Ascending aorta (tissue), 2 donors: Measurements from ENCODE around the gene HMOX2. TPM values are rescaled to one million over a fixed set of nuclear protein-coding genes. Genes with fewer than 3 reads are reported as not detected.

ENCODE experiments used
- DNase-seq, 2 donors: peaks; one replicate each; pipeline ENCODE4 v3.0.0-alpha.2; 2019; ENCODE audit warnings: low spot score in 2 of 2
- H3K27ac ChIP-seq, 2 donors: fragments of 200-600 bp; sonication (generic); one replicate each; pipeline ENCODE4 v1.5.1; 2016 to 2017; ENCODE audit warnings: mild to moderate bottlenecking in 1 of 2
- H3K27me3 ChIP-seq: fragments of 200-600 bp; sonication (generic); one replicate; pipeline ENCODE4 v1.5.1; 2017
- H3K36me3 ChIP-seq, 2 donors: fragments of 200-600 bp; sonication (generic); one replicate each; pipeline ENCODE4 v1.5.1; 2016
- H3K4me1 ChIP-seq, 2 donors: fragments of 200-600 bp; sonication (generic); one replicate each; pipeline ENCODE4 v1.5.1; 2016 to 2017; ENCODE audit warnings: mild to moderate bottlenecking in 1 of 2
- H3K4me3 ChIP-seq, 2 donors: fragments of 200-600 bp; sonication (generic); one replicate each; pipeline ENCODE4 v1.5.1; 2016 to 2017; ENCODE audit warnings: mild to moderate bottlenecking in 1 of 2
- H3K9me3 ChIP-seq, 2 donors: fragments of 200-600 bp; sonication (generic); one replicate each; pipeline ENCODE4 v1.5.1; 2016
- intact Hi-C: fragments of 100-400 bp; cut with DNase I; formaldehyde crosslinking; loops from one replicate; pipeline ENCODE4 v1.15.1; 2023
- total RNA-seq: library from RNA; depleted of rRNA; stranded (reverse); fragments of >200 nt; gene quantifications from one replicate; pipeline ENCODE4 v1.1.0, GENCODE V29; 2016
- TF ChIP-seq, protein P1 (sequence below), 3 experiments: fragments of 200-600 bp in 2 of 3; fragments of 450-650 bp in 1 of 3; sonication (generic) in 2 of 3; IDR thresholded peaks; one replicate each; pipeline ENCODE4 v1.5.1; 2016 to 2019; ENCODE audit warnings: antibody characterized with exemption in 3 of 3, mild to moderate bottlenecking in 1 of 3, moderate library complexity in 1 of 3

The HMOX2 gene
- total RNA-seq, 1 donor from 2014 or later = 36.7 TPM

DNA sequence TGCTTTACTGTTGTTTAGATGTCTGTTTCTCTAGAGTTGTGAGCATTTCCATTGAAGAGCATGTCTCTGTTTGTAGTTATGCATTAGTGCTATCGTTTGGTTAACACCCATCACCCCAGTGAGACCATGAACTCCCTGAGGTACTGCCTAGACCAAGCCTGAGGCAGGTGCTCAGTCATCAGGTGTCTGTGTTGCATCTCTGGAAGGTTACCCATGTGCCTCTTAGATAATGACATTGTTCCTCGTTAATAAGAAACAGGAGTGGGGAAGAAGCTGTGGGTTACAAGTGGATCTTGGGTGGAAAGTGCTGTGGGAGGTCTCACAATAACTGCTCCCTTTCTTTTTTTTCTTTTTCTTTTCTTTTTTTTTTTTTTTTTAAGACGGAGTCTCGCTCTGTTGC, 32.2 kb upstream of the HMOX2 start:
- TF ChIP-seq, protein P1, sequence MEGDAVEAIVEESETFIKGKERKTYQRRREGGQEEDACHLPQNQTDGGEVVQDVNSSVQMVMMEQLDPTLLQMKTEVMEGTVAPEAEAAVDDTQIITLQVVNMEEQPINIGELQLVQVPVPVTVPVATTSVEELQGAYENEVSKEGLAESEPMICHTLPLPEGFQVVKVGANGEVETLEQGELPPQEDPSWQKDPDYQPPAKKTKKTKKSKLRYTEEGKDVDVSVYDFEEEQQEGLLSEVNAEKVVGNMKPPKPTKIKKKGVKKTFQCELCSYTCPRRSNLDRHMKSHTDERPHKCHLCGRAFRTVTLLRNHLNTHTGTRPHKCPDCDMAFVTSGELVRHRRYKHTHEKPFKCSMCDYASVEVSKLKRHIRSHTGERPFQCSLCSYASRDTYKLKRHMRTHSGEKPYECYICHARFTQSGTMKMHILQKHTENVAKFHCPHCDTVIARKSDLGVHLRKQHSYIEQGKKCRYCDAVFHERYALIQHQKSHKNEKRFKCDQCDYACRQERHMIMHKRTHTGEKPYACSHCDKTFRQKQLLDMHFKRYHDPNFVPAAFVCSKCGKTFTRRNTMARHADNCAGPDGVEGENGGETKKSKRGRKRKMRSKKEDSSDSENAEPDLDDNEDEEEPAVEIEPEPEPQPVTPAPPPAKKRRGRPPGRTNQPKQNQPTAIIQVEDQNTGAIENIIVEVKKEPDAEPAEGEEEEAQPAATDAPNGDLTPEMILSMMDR (IDR thresholded peaks at IDR 0.05) = no peak
- intact Hi-C loops = no loop called here
- Histone ChIP-seq H3K9me3 (no peaks in the 10 kb centered on the region), H3K4me3 (no peak overlapping the region), H3K27me3 (no peaks in the 10 kb centered on the region), H3K36me3 (peaks cover 93 to 99% of the 10 kb centered on the region in 2 donors), H3K4me1 (no peaks in the 10 kb centered on the region), H3K27ac (no peak overlapping the region)
- no peak for DNase-seq

DNA sequence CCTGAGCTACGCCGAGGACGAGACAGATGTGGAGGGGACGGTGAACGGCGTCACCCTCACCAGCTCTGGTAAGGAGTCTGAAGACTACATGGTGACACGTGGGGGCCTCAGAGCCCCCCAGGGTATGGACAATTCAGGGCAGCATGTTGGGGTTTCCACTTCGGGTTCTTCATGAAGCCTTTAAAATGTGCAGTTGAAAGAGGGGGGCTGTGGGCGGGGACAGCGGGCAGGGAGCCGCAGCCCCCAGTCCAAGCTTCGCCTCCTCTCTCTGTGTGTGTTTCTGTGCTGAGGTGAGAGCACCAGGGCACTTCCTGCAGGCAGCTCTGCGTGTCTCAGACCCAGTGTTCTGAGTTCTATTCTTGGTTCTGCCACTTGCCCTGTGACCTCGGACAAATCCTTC, 25.8 kb upstream of the HMOX2 start:
- Histone ChIP-seq H3K4me3 (no peak overlapping the region), H3K27me3 (no peaks in the 10 kb centered on the region), H3K36me3 (peaks cover 73 to 87% of the 10 kb centered on the region in 2 donors), H3K27ac (no peak overlapping the region), H3K9me3 (no peaks in the 10 kb centered on the region), H3K4me1 (no peaks in the 10 kb centered on the region)
- intact Hi-C loops = no loop called here
- no peak for DNase-seq
- TF ChIP-seq, protein P1 (IDR thresholded peaks at IDR 0.05) = no peak

DNA sequence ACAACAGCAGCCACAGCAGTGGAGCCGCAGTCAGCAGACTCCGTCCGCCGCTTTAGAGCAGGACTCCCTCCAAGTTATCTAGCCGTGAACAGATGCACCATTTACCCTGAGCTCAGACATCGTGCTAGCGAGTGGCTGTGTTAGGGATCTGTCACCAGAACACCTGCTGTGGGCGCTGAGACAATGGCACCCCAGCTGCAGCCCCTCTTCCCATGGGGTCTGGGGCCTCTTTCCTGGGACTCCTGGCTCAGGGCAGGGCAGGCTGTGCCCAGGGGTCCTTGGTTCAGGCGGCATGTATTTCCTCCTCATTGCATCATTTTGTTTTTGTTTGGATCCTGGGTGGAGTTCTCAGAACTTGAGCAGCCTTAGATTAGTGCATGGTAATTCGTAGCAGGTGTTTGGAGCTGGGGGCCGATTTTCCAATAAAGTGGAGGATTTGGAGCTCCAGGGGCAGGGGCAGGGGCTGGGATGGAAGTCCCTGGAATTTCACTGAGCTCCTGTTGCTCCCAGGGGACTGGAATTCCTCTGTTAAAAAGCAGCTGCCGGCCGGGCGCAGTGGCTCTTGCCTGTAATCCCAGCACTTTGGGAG, 25.2 kb upstream of the HMOX2 start:
- Histone ChIP-seq H3K9me3 (no peaks in the 10 kb centered on the region), H3K36me3 (peaks cover 77 to 87% of the 10 kb centered on the region in 2 donors), H3K27me3 (no peaks in the 10 kb centered on the region), H3K4me3 (no peak overlapping the region), H3K4me1 (no peaks in the 10 kb centered on the region), H3K27ac (no peak overlapping the region)
- intact Hi-C loops = no loop called here
- TF ChIP-seq, protein P1 (IDR thresholded peaks at IDR 0.05) = no peak
- no peak for DNase-seq

DNA sequence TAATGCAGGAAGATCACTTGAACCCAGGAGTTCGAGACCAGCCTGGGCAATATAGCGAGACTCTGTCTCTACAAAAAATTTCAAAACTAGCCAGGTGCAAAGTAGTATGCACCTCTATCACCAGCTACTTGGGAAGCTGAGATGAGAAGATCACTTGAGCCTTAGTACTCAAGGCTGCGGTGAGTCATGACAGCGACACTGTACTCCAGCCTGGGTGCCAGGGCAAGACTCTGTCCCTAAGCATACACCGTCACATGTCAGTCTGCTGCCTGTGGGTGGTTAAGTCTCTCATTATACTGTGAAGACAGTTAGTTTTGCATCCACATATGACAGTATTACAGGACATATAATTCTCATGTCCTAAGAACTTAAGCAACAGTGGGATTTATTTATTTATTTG, 23.5 kb upstream of the HMOX2 start:
- Histone ChIP-seq H3K27ac (no peak overlapping the region), H3K36me3 (peaks cover 66 to 87% of the 10 kb centered on the region in 2 donors)

DNA sequence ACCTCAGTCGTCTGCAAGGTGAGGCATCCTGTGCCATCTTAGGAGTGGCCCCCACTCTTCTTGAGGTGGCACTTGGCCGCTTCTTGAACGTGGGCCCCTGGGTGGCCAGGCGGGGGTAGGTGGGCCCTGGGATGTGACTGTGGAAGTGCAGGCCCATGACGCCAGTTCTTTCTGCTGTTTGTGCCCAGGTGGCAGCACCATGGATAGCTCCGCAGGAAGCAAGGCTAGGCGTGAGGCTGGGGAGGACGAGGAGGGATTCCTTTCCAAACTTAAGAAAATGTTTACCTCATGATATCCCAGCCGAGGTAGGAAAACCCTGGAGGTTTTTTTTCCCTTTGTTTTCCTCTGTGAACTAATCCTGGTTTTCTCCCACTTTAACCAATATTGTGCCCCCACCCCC, 21.6 kb upstream of the HMOX2 start:
- Histone ChIP-seq H3K27ac (no peak overlapping the region), H3K27me3 (no peaks in the 10 kb centered on the region), H3K4me1 (no peaks in the 10 kb centered on the region), H3K4me3 (no peak overlapping the region), H3K36me3 (peaks cover 46 to 79% of the 10 kb centered on the region in 2 donors), H3K9me3 (no peaks in the 10 kb centered on the region)
- DNase-seq = no peak
- TF ChIP-seq, protein P1 (IDR thresholded peaks at IDR 0.05) = no peak
- intact Hi-C loops = no loop called here

More for the DNA sequence above, 23.5 kb upstream of the HMOX2 start:
- no peaks in the 10 kb centered on the region for H3K27me3 ChIP-seq
- H3K4me1 ChIP-seq = no peaks in the 10 kb centered on the region
- intact Hi-C loops = no loop called here
- no peak for DNase-seq
- H3K4me3 ChIP-seq = no peak overlapping the region
- no peaks in the 10 kb centered on the region for H3K9me3 ChIP-seq
- TF ChIP-seq, protein P1 (IDR thresholded peaks at IDR 0.05) = no peak

DNA sequence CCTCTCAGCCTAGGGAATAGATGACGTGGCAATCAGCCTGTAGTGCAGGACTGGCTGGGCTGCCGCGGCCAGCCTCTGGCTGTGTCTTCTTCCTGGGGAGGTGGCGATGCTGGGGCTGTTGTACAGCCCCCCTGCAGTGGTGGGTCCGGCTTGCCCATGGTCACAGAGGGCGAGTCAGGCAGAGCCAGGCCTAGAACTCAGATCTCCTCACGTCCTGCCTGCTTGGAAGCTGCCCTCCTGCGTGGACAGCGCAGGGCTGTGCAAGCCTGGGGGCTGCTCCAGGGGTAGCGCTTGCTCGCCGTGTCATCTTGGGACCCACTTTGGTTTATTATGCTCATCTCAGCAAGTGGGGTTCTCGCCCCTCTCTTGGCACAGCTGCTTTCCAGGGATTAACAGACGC, 21.1 kb upstream of the HMOX2 start:
- intact Hi-C loops = no loop called here
- Histone ChIP-seq H3K4me1 (no peaks in the 10 kb centered on the region), H3K4me3 (no peak overlapping the region), H3K27me3 (no peaks in the 10 kb centered on the region), H3K27ac (no peak overlapping the region), H3K9me3 (no peaks in the 10 kb centered on the region), H3K36me3 (peaks cover 41 to 78% of the 10 kb centered on the region in 2 donors)
- TF ChIP-seq, protein P1 (IDR thresholded peaks at IDR 0.05) = no peak
- no peak for DNase-seq
